Measurements from ENCODE around the gene WDR33. TPM values are rescaled to one million over a fixed set of nuclear protein-coding genes. Genes with fewer than 3 reads are reported as not detected.

The WDR33 gene
- total RNA-seq, 1 donor from 2014 or later, result 93.0 TPM

- no peak for ATAC-seq (ENCODE audit: low read depth)
- ChIA-PET CTCF (no interaction called here), POLR2A (interaction anchor here (0.7 kb wide), 1 partner anchor 26 kb away, joined by 3 read pairs; no protein-coding TSS in a partner anchor)
- H3K4me1 Mint-ChIP-seq, result peaks cover 34% of the 10 kb centered on the region
- H3K4me3 Mint-ChIP-seq, result no peak overlapping the region
- DNase-seq, result no peak
- intact Hi-C loops (cut with micrococcal nuclease), result loop anchor here (10.0 kb wide), 2 partner anchors 259 to 559 kb away; partner anchors contain the start of gene ERCC3
- TF ChIP-seq, protein P1, sequence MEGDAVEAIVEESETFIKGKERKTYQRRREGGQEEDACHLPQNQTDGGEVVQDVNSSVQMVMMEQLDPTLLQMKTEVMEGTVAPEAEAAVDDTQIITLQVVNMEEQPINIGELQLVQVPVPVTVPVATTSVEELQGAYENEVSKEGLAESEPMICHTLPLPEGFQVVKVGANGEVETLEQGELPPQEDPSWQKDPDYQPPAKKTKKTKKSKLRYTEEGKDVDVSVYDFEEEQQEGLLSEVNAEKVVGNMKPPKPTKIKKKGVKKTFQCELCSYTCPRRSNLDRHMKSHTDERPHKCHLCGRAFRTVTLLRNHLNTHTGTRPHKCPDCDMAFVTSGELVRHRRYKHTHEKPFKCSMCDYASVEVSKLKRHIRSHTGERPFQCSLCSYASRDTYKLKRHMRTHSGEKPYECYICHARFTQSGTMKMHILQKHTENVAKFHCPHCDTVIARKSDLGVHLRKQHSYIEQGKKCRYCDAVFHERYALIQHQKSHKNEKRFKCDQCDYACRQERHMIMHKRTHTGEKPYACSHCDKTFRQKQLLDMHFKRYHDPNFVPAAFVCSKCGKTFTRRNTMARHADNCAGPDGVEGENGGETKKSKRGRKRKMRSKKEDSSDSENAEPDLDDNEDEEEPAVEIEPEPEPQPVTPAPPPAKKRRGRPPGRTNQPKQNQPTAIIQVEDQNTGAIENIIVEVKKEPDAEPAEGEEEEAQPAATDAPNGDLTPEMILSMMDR (IDR thresholded peaks at IDR 0.05), result no peak
- no peaks in the 10 kb centered on the region for H3K9me3 Mint-ChIP-seq
- H3K27ac Mint-ChIP-seq, result no peak overlapping the region
- no peaks in the 10 kb centered on the region for H3K27me3 Mint-ChIP-seq
- peaks cover 49% of the 10 kb centered on the region for H3K36me3 Mint-ChIP-seq (ENCODE audit: low read depth)
These were observed 42.7 kb upstream of the WDR33 start for GRCh38 chr2:127853671-127854070.

GRCh38 chr2:127852388-127852787 is 41.4 kb upstream of the WDR33 start:
- no peak overlapping the region for H3K27ac Mint-ChIP-seq
- ChIA-PET POLR2A (interaction anchor here (0.7 kb wide), 1 partner anchor 261 kb away, joined by 3 read pairs; no protein-coding TSS in a partner anchor), CTCF (no interaction called here)
- no peak for DNase-seq
- TF ChIP-seq, protein P1 (IDR thresholded peaks at IDR 0.05), result no peak
- no peak overlapping the region for H3K4me3 Mint-ChIP-seq
- no peaks in the 10 kb centered on the region for H3K27me3 Mint-ChIP-seq
- ATAC-seq (ENCODE audit: low read depth), result no peak
- peaks cover 59% of the 10 kb centered on the region for H3K36me3 Mint-ChIP-seq (ENCODE audit: low read depth)
- peaks cover 28% of the 10 kb centered on the region for H3K4me1 Mint-ChIP-seq
- intact Hi-C loops (cut with micrococcal nuclease), result loop anchor here (10.0 kb wide), 2 partner anchors 258 to 558 kb away; partner anchors contain the start of gene ERCC3
- H3K9me3 Mint-ChIP-seq, result no peaks in the 10 kb centered on the region

DNA sequence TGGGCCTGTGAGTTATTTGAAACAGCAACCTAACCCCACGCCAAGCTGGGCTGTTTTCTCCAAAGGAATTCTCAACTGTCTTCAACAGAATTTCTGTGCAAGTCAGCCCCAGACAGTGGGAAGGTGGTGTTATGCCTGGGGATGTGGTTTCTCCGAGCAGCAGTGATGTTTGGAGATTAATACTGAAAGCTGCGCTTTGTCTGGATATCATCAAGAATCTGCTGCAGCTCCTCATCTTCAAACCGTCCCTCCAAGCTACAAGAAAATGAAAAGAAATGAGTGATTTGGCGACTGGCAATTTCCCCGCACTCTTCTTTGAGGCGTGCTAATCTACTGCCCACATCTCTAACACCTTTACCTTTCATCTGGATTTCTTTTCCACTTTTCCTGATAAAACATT is 37.0 kb upstream of the WDR33 start:
- intact Hi-C loops (cut with micrococcal nuclease), result no loop called here
- H3K27ac Mint-ChIP-seq, result no peak overlapping the region
- ATAC-seq (ENCODE audit: low read depth) (no peak), DNase-seq (no peak)
- H3K36me3 Mint-ChIP-seq (ENCODE audit: low read depth), result peaks cover 67% of the 10 kb centered on the region
- TF ChIP-seq, protein P1 (IDR thresholded peaks at IDR 0.05), result no peak
- H3K27me3 Mint-ChIP-seq, result no peaks in the 10 kb centered on the region
- H3K9me3 Mint-ChIP-seq, result no peaks in the 10 kb centered on the region
- CTCF ChIA-PET, result no interaction called here
- POLR2A ChIA-PET, result interaction anchor here (0.8 kb wide), 1 partner anchor 166 kb away, joined by 3 read pairs; no protein-coding TSS in a partner anchor
- no peaks in the 10 kb centered on the region for H3K4me1 Mint-ChIP-seq
- H3K4me3 Mint-ChIP-seq, result no peak overlapping the region

- H3K9me3 Mint-ChIP-seq, result no peaks in the 10 kb centered on the region
- H3K4me3 Mint-ChIP-seq, result no peak overlapping the region
- H3K4me1 Mint-ChIP-seq, result no peaks in the 10 kb centered on the region
- ATAC-seq (ENCODE audit: low read depth), result no peak
- POLR2A ChIA-PET, result no interaction called here
- DNase-seq, result no peak
- no peaks in the 10 kb centered on the region for H3K27me3 Mint-ChIP-seq
- no peak overlapping the region for H3K27ac Mint-ChIP-seq
- CTCF ChIA-PET, result interaction anchor here (0.9 kb wide), 1 partner anchor 13 kb away, joined by 3 read pairs; the partner anchor contains the start of gene POLR2D
- TF ChIP-seq, protein P1 (IDR thresholded peaks at IDR 0.05), result no peak
- intact Hi-C loops (cut with micrococcal nuclease), result no loop called here
- peaks cover 45% of the 10 kb centered on the region for H3K36me3 Mint-ChIP-seq (ENCODE audit: low read depth)
These were observed 34.0 kb upstream of the WDR33 start for GRCh38 chr2:127844973-127845372.

DNA sequence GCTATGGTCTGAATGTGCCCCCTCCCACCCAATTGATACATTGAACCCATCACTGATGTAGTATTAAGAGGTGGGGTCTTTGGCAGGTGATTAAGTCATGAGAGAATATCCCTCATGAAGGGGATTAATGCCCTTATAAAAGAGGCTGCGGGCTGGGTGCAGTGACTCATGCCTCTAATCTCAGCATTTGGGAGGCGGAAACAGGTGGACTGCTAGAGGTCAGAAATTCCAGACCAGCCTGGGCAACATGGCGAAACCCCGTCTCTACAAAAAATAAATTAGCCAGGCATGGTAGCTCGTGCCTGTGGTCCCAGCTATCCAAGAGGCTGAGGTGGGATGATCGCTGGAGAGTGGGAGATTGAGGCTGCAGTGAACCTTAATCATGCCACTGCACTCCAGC is 32.7 kb upstream of the WDR33 start:
- TF ChIP-seq, protein P1 (IDR thresholded peaks at IDR 0.05), result no peak

More for the DNA sequence above, 32.7 kb upstream of the WDR33 start:
- intact Hi-C loops (cut with micrococcal nuclease), result no loop called here
- H3K27ac Mint-ChIP-seq, result no peak overlapping the region
- H3K4me3 Mint-ChIP-seq, result no peak overlapping the region
- ChIA-PET CTCF (no interaction called here), POLR2A (no interaction called here)
- ATAC-seq (ENCODE audit: low read depth) (no peak), DNase-seq (no peak)
- no peaks in the 10 kb centered on the region for H3K9me3 Mint-ChIP-seq
- H3K36me3 Mint-ChIP-seq (ENCODE audit: low read depth), result peaks cover 33% of the 10 kb centered on the region
- H3K27me3 Mint-ChIP-seq, result no peaks in the 10 kb centered on the region
- H3K4me1 Mint-ChIP-seq, result no peaks in the 10 kb centered on the region
